GM12865 (cell line): ENCODE measurements around the gene CYP4F12.

Experiments used
- DNase-seq: peaks from one replicate; pipeline ENCODE4 v3.0.0; 2010; ENCODE audit warnings: low read depth
- H3K4me3 ChIP-seq: 2 replicates; pipeline ENCODE4 v1.5.1; 2011; ENCODE audit warnings: mild to moderate bottlenecking, low read depth, low read length, control low read depth
- CTCF ChIP-seq: IDR thresholded peaks from 2 replicates; pipeline ENCODE4 v1.5.1; 2011; ENCODE audit warnings: low read length, control low read depth, low read depth, inconsistent platforms; ENCODE audit not compliant: insufficient read depth; ENCODE audit errors: missing control alignments

Gene CYP4F12

DNA sequence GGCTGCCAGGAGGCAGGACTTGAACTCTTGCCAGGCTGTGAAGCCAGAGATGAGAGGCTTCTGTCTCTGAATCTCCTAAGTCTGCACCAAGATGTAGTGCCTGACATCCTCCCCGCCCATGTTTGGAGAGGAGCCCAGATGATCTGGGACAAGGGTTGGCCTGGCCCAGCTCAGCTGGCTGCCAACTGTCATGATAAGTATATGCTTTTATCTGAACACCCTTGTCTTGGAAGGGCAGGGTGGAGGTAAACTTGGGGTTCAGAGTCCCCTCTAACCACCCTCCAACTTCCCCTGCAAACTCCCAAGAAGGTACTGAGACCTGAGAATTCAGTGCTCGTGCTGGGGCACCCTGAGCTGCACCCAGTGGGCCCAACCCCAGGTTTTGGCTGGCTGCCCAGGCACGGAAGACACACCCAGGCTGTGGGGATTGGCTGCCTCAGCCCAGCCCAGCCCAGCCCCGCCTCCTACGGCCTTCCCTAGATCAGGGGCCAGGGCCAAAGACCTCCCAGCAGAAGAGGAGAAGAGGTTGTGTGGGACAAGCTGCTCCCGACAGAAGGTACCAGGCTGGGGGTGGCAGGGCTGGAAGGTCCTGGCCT is at the start of gene CYP4F12:
Gene CYP4F12, plus strand, starts transcription at position 508 of the 596 bp plus-strand sequence. CDS start 443 bp downstream, outside the sequence.
- H3K4me3 ChIP-seq = no peak within 1 kb of the TSS
- no peak for DNase-seq
- no peak for TF ChIP-seq CTCF

DNA sequence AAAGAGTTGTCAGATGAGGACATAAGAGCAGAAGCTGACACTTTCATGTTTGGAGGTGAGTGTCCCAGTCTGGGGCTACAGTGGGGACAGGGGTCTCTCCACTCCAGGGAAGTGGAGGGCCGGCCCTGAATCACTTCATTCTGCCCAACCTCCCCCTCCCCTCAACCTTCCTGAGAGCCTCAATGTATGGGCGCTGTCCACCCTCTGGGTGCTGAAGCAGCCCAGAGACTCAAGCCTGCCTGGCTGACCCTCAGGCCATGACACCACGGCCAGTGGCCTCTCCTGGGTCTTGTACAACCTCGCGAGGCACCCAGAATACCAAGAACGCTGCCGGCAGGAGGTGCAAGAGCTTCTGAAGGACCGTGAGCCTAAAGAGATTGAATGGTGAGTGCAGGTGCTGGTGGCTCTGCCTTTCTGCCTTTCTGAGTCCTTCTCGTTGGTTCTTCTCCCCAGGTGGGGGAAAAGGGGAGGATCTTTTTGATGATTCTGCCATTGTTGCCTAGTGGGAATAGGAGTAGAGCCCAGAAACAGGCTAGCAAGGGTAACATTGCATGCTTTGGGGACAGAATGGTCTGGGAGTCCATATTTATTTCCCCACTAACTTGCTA is 49.1 kb upstream of the CYP4F12 start:
- TF ChIP-seq CTCF = no peak
- no peak overlapping the region for H3K4me3 ChIP-seq
- DNase-seq = no peak

- no peak for TF ChIP-seq CTCF
- no peak overlapping the region for H3K4me3 ChIP-seq
- no peak for DNase-seq
Observed at GRCh38 chr19:15628236-15629002, 44.5 kb upstream of the CYP4F12 start.

GRCh38 chr19:15629003-15629880 is 43.6 kb upstream of the CYP4F12 start:
- TF ChIP-seq CTCF = peak; percentile 90
- no peak overlapping the region for H3K4me3 ChIP-seq
- peak; percentile 78 for DNase-seq

- peak; percentile 6 for DNase-seq
- no peak overlapping the region for H3K4me3 ChIP-seq
- TF ChIP-seq CTCF = peak; percentile 19
Observed at GRCh38 chr19:15631817-15632216, 41.1 kb upstream of the CYP4F12 start.

DNA sequence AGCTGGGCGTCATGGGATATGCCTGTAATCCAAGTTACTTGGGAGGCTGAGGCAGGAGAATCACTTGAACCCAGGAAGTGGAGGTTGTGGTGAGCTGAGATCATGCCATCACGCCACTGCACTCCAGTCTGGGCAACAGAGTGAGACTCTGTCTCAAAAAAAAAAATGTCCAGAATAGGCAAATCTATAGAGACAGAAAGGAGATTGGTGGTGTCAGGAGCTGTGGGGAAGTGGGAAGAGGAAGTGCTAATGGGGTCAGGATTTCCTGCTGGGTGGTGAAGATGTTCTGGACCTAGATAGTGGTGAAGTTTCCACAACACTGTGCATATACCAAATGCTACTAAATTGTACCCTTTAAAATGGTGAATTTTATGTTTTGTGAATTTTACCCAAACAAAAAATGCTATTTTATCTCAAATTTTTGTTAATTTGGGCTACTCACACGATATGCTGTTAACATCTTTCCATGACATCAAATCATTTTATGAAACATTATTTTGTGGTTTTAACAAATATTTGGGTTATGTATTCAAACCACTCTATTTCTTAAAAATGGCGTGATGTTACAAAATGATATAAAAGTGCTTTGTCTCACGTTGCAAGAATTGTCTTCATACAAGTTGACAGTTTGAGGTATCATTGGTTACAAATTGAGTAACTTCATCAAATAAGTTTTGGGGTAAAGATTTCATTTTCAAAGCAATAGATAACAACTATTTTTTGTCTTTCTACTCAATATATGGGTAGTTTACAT is 39.6 kb upstream of the CYP4F12 start:
- TF ChIP-seq CTCF = no peak
- DNase-seq = no peak
- no peak overlapping the region for H3K4me3 ChIP-seq
